HL-60/S4 (cell line): Measurements from ENCODE around the gene NUP153.

Source experiments
- in situ Hi-C: fragments of 300-500 bp; cut with MboI; formaldehyde crosslinking; loops from 2 replicates; pipeline ENCODE4 v1.14.3; 2022; ENCODE audit warnings: low sequenced_read_pairs

Gene NUP153

DNA sequence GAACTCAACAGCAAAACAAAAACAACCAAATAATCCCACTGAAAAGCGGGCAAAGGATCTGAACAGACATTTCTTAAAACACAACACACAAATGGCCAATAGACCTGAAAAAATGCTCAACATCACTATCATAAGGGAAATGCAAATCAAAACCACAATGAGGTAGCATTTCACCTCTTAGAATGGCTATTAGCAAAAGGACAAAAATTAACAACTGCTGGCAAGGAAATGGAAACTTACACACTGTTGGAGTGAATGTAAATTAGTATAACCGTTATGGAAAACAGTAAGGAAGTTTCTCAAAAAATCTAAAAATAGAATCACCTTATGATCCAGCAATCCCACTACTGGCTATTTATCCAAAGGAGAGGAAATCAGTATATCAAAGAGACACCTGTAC is 85.7 kb downstream of the NUP153 start:
- in situ Hi-C loops, result no loop called here

DNA sequence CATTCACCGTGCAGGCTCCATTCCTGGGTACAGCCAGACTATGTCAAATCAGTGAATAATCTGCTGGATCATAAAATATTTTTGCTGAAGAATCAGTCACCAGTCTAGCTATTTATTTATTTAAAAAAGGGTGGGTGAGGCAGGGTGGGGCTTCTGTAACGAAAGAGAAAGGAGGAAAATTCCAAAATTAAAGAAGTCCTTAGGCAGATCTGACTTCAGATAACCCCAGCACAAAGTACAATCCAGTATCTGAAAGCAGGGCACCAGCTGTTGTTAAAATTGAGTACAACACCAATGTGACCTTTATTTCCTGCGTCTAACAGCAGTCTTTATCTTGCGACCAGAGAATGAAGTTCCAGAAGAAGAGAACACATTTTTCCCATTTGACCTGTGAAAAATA is 90.9 kb downstream of the NUP153 start:
- in situ Hi-C loops, result no loop called here

DNA sequence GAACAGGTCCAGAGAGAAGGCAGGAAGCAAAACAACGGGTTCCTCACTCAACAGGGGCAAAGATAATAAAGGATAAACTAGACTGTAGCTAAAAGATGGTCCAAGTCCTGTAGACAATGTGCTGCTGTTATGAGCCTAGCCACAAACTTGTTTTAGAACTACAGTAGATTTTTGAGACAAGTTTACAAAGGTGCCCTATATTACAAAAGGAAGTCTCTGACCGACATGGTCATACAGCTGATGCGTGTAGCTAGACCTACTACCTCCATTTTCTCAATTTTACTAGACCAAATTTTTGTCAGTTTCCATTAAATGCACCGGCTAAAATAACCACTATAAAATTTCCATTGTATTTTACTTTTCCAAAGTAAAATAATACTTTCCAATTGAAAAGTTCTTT is 94.7 kb downstream of the NUP153 start:
- in situ Hi-C loops, result no loop called here

DNA sequence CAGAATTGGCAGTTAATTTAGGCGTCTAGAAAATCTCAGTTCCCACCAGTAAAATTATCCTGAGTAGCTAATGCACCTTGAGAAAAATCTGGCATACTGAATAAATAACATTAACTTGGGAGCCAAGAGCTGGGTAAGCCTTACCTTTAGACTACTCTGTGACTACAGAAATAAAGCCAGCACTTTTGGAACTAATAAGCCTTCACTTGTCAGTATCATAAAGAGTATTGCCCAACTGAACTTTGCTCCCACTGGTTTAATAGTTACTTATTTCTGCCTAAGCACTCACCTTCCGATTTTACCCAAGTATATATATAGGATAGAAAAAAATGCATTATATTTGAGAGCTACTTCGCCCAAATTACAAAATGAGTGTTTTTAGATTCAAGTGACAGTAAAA is 95.9 kb downstream of the NUP153 start:
- in situ Hi-C loops, result no loop called here

DNA sequence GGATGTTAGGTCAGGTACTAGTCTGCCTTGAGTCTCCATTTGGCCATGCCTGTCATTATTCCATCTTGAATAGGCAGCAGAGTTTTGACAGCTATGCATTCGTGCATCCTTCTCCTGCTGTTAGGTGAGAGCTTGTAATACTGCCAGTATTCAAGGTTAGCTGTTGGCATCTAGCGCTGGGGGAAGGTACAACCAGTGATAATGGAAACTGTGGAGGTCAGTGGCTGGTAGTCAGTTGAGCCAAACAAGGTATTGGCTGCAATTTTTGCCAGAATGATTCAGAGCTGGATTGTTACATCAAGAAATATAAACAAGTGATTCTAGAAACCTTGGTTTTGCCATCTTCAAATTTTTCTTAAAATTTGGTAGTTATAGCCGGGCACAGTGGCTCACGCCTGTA is 100.1 kb downstream of the NUP153 start:
- in situ Hi-C loops, result no loop called here

DNA sequence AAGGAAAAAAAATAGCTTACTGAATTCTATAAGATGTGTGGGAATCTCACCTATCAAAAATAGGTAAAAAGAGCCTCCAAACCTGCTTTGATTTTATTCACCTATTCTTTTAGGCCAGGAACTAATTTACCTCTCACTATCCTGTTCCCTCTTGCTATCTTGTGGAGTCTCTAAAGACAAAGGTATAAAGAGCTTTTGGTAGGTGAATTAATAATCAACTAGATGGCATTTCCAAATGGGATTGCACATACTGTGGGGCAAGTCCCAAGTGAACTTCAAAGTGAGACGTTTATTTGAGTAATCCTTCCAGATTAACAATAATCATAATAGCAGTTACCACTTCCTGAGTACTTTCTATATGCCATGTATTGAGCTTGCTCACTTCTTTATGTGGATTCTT is 103.8 kb downstream of the NUP153 start:
- in situ Hi-C loops, result no loop called here

DNA sequence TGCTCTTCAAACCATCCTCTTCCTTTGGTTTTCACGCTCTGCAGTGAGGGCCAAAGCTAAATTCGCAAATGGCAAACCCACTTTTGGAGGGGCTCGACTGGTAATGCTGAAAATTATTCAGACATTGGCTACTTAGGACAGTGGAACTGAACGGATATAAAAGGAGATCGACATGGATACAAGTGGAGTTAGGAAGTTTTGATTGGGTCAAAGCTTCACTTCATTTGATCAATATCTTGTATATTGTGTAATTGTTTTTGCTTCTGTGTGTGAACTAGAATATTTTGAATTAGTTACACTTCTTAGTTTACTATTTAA is 105.4 kb downstream of the NUP153 start:
- in situ Hi-C loops, result no loop called here

DNA sequence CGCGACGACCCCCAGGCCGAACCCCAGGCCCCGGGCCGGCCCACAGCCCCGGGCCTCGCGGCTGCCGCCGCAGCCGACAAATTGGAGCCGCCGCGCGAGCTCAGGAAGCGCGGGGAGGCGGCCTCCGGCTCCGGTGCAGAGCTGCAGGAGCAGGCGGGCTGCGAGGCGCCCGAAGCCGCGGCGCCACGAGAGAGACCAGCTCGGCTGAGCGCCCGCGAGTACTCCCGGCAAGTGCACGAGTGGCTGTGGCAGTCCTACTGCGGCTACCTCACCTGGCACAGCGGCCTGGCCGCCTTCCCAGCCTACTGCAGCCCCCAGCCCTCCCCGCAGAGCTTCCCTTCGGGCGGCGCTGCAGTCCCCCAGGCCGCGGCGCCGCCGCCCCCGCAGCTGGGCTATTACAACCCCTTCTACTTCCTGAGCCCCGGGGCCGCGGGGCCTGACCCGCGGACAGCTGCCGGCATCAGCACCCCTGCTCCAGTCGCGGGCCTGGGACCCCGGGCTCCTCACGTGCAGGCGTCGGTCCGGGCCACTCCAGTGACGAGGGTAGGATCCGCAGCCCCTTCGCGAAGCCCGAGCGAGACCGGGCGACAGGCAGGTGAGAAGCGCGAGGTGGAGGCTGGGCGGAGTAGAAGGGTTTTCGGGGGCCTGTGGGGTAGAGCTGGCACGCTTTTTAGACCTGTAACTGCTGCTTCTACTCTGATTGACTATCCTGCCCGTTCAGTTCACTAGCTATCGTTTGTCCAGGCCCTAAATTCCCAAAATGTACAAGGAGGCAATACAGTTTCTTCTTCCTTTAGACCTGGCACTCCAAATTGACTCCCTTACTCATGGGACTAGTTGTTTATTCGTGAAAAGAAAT is 106.0 kb downstream of the NUP153 start:
- in situ Hi-C loops, result no loop called here

DNA sequence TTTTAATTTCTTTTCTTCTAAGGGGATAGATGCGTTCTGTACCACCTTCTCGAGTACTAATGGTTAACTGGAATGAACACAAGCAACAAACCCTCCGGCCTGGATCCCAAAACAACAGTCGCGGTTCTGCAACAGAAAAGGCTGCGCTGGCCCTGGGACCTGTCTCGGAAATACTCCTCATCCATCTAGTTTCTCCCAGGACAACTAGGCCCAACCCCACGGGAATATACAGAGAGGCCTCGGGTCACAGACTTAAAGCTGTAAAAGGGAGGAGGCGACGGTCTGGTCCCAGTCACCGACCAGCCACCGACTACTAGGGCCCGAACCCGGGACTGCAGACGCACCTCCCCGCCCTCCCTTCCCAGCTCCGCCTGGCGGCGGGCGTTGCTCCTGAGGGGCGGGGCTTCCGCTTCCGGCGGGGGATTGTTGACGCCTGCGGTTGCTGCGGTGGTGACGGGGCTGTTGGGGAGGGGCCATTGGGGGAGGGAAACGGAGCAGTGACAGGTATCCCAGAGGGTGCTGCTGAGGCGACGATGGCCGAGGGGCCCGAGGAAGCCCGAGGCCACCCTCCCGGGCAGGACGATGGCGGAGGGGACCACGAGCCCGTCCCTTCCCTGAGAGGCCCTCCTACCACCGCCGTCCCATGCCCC is 106.7 kb downstream of the NUP153 start, which contains the start of gene FAM8A1:
TSS of gene FAM8A1 (plus strand) at position 426 of the 650 bp plus-strand sequence. CDS start at position 534, 108 bp downstream.
- in situ Hi-C loops, result loop anchor here (25.0 kb wide), 1 partner anchor 438 kb away; no protein-coding TSS in a partner anchor

DNA sequence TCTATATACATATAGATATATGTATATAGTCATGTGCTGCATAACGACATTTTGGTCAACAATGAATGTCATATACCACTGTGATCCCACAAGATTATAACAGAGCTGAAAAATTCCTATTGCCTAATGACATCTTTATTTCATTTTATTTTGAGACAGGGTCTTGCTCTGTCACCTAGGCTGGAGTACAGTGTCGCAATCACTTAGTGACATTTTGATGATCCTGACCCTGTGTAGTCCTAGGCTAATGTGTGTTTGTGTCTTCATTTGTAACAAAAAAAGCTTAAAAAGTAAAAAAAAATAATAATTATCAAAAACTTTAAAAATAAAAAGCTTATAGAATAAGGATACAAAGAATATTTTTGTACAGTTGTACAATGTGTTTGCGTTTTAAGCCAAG is 110.6 kb downstream of the NUP153 start:
- in situ Hi-C loops, result loop anchor here (25.0 kb wide), 1 partner anchor 434 kb away; no protein-coding TSS in a partner anchor

DNA sequence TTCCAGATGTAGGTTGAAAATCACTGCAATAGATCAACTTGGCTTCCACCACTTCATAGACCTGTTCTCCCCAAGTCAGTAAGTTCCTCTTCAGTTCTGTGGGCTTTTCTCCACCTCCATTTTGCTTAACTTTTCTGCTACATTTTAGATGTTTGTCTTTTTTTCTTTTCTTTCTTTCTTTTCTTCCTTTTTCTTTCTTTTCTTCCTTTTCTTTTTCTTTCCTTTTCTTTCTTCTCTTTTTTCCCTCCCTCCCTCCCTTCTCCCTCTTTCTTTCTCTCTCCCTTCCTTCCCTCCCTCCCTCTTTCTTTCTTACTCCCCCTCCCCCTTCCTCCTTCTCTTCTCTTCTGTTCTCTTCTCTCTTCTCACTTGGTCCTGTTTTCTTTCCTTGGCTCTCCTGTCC is 113.5 kb downstream of the NUP153 start:
- in situ Hi-C loops, result loop anchor here (25.0 kb wide), 1 partner anchor 431 kb away; no protein-coding TSS in a partner anchor

DNA sequence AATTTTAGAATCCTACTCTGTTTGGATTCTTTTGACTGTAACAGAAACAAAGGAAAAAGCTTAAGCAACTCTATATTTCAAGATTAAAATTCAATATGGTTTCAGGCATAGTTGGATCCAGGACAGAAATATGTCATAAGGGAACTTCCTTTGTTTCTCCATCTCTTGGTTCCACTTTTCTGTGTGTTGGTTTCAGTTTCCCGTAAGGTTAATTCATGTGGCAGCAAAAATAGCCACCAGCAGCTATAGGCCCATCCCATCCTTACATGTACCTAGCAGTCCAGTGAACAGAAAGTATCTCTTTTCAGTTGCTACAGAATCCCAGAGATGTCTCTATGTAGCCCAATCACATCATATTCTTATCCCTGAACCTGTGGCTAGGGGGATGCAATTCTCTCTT is 115.4 kb downstream of the NUP153 start:
- in situ Hi-C loops, result loop anchor here (25.0 kb wide), 1 partner anchor 429 kb away; no protein-coding TSS in a partner anchor

DNA sequence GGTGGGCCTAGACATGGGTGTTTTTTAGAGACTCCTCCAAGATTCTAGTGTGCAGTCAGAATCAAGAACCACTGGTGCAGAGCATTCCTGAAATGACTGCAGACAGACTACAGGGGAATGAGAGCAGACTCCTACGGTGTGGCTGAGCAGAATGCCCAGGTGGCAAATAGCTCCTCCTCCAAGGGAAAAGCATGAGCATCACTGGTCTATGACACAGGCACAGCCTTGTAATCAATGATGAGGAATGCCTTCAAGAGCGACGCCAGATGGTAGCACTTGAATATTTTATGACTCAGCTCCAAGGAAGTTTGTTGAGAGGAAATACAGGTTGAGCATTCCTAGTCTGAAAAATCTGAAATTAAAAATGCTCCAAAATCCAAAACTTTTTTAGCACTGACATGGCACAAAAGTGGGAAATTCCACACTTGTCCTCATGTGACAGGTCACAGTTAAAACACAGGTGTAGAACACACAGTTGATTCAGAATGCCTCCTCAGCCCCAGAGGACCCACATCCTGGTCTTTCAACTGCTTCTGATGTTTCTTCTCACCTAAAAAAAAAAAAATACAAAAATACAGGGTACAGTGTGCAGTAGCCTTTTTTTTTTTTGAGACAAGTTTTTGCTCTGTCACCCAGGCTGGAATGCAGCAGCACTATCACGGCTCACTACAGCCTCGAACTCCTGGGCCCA is 117.2 kb downstream of the NUP153 start:
- in situ Hi-C loops, result loop anchor here (10.0 to 25.0 kb wide), 2 partner anchors 225 to 427 kb away; no protein-coding TSS in a partner anchor

DNA sequence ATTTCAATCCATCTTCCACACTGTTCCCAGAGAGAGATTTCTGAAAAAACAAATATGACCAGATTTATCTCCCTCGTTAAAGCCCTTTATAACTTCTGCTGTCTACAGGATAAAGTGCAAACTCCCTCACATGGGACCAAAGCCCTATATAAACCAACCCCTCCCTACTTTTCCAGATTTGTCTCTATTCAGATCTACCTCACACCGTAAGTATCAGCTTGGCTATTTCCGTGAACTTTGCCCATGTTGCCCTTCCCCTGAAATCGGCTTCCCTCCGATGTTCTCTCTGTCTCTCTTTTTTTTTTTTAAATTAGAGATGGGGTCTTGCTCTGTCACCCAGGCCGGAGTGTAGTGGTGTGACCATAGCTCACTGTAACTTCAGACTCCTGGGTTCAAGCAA is 118.7 kb downstream of the NUP153 start:
- in situ Hi-C loops, result loop anchor here (10.0 to 25.0 kb wide), 2 partner anchors 227 to 426 kb away; no protein-coding TSS in a partner anchor

DNA sequence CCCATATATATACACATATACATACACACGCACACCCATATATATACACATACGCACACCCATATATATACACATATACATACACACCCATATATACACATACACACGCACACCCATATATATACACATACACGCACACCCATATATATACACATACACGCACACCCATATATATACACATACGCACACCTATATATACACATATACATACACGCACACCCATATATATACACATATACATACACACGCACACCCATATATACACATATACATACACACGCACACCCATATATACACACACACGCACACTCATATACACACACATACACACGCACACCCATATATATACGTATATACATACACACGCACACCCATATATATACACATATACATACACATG is 120.1 kb downstream of the NUP153 start:
- in situ Hi-C loops, result loop anchor here (10.0 to 25.0 kb wide), 2 partner anchors 228 to 424 kb away; no protein-coding TSS in a partner anchor

DNA sequence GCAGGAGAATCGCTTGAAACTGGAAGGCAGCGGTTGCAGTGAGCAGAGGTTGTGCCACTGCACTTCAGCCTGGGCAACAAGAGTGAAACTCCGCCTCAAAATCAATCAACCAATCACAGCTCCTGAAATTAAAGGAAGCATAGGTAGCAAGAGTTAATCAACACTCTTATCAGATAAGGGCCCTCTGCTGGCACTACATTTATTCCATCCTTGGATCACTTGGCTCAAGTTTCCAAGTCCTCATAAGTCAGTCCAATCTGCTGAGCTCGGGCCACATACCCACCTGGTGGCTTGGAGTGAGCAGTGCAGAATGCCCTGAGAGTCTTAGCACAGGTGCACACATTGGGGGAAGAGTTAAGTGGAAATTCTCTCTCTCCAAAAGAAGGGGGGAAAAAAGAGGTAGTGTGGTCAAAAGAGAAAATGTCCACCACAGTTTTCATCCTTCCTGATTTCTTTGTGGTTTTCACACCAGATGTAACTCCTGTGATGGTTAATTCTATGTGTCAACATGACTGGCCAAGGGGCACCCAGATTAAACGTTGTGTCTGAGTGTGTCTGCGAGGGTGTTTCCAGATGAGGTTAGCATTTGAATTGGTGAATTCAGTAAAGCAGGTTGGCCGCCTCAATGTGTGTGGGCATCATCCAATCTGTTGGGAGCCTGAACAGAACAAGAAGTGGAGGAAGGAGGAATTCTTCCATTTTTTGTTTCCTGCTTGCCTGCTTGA is 120.8 kb downstream of the NUP153 start:
- in situ Hi-C loops, result loop anchor here (10.0 to 25.0 kb wide), 2 partner anchors 229 to 424 kb away; no protein-coding TSS in a partner anchor

DNA sequence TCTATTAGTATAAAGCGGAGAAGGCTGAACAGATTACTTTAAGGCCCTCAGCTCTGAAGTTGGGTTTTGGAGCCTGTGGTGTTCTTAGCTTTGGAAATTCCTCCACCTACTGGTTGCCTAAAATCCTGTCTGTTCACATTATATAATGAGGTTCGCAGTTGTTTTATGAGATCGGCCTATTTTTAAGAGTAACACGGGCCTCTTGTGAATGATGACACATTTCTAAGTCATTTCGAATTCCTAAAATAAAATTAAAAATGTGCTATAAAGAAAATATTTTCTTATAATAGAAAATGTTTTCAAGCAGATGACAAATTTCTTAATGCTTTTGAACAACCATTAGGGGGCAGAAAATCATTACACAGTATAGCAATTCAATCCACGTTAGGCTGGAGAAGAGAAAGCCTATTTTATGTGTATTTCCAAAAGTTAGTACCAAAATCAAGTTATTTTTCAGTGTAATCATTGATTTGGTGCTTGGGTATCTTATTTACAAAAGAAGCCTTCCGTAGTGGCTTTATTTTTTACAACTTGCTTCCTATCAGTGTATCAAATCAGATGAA is 122.4 kb downstream of the NUP153 start:
- in situ Hi-C loops, result loop anchor here (10.0 to 25.0 kb wide), 2 partner anchors 230 to 422 kb away; no protein-coding TSS in a partner anchor

DNA sequence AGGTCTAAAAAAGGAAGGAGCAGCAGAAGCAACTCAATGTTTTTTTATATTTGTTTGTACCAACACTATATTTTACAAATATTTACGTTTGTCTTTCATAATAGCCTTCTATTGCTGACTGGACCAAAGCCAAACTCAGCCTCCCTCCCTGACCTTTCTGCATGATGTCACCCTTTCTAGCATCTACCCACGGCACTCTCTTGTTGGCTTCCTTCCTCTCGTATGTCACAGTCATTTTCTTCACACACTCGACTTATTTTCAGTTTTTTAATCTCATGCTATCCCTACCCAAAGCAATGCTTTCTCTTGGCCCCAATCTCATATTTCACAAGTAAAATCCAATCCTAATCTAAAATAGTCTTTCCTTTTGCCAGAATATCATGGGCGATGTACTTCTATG is 122.9 kb downstream of the NUP153 start:
- in situ Hi-C loops, result loop anchor here (10.0 to 25.0 kb wide), 2 partner anchors 231 to 422 kb away; no protein-coding TSS in a partner anchor

DNA sequence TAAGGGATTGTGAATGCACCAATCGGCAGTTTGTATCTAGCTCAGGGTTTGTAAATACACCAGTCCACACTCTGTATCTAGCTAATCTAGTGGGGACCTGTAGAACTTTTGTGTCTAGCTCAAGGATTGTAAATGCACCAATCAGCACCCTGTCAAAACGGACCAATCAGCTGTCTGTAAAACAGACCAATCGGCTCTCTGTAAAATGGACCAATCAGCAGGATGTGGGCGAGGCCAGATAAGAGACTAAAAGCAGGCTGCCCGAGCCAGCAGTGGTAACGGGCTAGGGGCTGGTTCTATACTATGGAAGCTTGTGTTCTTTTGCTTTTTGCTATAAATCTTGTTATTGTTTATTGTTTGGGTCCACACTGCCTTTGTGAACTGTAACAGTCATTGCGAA is 125.4 kb downstream of the NUP153 start:
- in situ Hi-C loops, result loop anchor here (10.0 to 25.0 kb wide), 2 partner anchors 234 to 419 kb away; no protein-coding TSS in a partner anchor

DNA sequence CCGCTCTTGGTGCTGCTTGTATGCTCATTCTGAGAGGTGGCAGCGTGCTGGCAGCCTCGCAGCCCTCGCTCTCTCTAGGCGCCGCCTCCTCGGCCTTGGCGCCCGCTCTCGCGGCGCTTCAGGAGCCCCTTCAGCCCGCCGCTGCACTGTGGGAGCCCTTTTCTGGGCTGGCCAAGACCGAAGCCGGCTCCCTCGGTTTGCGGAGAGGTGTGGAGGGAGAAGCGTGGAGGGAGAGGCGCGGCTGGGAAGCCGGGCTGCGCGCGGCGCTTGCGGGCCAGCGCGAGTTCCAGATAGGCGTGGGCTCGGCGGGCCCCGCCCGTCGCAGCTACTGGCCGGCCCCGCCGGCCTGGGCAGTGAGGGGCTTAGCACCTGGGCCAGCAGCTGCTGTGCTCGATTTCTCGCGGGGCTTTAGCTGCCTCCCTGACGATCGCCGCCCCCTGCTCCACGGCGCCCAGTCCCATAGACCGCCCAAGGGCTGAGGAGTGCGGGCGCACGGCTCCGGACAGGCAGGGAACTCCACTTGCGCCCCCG is 126.1 kb downstream of the NUP153 start:
- in situ Hi-C loops, result loop anchor here (10.0 to 25.0 kb wide), 2 partner anchors 234 to 418 kb away; no protein-coding TSS in a partner anchor
